DMS153 treated with DMSO at 0.1 percent for 48 hours (cell line): ENCODE data around the gene ADM.

Source experiments
- DNase-seq: peaks from one replicate; lab custom pipeline; 2025; ENCODE audit not compliant: unreplicated experiment; lab: John Stamatoyannopoulos, UW

Gene ADM

GRCh38 chr11:10327254-10327653 lies 22.4 kb downstream of the ADM start:
- no peak for DNase-seq

DNA sequence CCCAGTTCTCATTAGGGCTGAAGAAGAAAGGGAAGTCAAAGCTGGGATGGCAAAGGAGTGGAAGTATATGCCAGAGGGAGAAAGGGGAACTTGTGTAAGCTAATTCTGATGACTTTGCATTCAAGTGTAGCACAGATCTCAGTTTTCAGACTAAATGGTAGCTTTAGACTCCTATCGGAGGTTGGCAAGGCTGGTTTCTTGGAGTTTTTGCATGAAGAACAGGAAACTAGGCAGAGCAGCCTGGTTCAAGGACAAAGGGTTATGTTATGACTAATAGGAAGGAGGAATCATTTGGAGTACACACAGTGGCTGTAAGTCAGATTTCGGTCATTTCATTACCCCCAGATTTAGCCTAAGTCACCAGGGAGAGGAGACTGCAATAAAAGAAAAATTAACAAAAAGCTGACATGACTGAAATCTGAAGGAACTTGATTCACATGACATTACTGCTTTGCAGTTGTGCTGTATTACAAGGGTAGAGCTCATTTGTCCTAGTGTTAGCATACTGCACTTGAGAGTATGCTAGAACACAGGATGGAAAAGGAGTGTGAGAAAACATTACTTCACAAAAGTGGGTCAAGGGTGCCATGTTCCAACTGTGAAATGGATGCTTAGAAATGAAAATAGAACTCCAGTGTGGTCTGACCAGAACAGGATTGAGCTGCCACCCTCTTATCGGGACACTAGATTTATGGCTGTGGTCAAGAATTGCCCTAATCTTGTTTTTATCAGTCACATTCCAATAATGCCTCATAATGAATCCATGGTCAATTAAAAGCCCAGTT lies 23.6 kb downstream of the ADM start:
- no peak for DNase-seq

GRCh38 chr11:10329356-10329755 lies 24.5 kb downstream of the ADM start:
- DNase-seq = no peak

GRCh38 chr11:10329935-10330334 lies 25.1 kb downstream of the ADM start:
- no peak for DNase-seq

- DNase-seq = no peak
Measured at GRCh38 chr11:10331548-10332289, 26.8 kb downstream of the ADM start.

GRCh38 chr11:10333490-10333889 lies 28.6 kb downstream of the ADM start:
- no peak for DNase-seq

DNA sequence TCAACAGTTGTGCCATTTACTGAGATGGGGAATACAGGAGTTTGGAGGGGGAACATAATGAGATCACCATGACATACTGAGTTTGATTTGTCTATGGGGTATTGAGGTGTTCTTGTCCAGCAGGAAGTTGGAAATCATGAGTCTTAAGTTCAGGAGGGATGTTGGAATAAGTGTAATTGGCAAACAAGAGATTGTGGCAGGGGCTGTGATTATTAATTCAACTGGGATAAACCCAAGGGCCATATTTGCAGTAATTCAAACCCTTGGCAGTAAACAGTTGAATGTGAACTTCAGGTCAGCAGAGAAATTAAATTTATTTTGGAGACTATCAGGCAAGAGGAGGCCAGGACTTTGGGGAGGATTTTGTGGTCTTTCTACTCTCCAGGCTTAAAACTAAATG lies 33.4 kb downstream of the ADM start:
- no peak for DNase-seq

DNA sequence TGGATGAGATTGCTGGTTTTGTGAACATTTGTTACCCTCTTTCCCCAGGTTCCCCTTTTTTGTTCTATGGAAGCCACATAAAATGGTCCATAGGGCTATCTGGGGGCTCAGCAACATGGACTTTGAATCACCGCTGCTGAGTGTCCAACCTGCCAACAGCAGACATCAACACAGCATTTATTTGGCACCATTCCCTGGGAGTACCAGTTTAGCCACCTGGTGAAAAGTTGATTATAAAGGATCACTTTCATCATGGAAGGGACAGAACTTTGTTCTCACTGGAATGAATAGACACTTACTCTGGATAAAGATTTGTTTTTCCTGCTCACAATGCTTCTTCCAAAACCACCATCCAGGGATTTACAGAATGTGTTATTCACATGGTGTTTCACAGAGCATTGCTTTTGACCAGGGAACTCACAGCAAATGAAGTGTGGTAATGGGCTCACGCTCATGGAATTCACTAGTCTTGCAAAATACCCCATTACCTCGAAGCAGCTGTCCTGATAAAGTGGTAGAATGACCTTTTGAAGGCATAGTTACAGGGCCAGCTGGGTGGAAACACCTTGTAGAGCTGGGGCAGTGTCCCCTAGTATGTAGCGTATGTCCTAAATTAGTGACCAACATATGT lies 43.9 kb downstream of the ADM start:
- no peak for DNase-seq

- no peak for DNase-seq
Measured at GRCh38 chr11:10349281-10349665, 44.4 kb downstream of the ADM start.

GRCh38 chr11:10349806-10350205 lies 44.9 kb downstream of the ADM start:
- peak; percentile 58 for DNase-seq

DNA sequence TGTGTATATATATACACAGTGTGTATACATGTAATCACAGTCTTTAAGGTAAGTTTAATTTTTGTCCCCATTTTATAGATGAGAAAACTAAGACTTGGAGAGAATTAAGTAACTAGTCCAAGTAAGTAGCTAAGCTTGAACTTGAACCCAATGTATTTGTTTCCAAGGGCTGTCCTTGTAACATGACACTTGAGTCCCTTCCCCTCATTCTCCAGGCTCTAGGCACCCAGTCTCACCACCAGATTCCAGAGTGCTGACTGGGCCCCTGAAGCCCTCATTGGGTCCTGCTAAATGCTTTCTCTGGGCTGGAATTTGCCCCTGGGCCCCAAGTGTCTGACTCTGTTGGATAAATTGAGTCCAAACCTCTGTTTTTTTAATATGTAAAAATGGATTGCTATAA lies 45.5 kb downstream of the ADM start:
- DNase-seq = no peak

DNA sequence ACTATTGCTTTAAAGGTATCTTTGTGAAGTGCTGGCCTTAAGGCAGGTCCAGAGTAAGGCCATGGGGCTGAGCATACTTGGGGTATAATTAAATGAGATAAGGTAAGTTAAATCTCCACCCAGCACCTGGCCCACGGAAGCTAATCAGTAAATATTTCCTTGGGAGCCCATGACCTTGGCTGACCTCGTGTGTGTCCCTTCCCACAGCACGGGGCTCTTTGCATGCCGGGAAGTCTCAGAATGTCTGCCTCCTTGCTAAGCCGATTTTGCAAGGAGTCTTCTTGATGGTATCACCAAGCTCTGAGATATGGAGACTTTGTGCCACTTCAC lies 46.5 kb downstream of the ADM start:
- no peak for DNase-seq

- DNase-seq = peak; percentile 92
Measured at GRCh38 chr11:10351765-10352641, 47.1 kb downstream of the ADM start.

- no peak for DNase-seq
Measured at GRCh38 chr11:10352921-10353550, 48.2 kb downstream of the ADM start.

GRCh38 chr11:10354389-10354788 lies 49.5 kb downstream of the ADM start:
- DNase-seq = no peak

DNA sequence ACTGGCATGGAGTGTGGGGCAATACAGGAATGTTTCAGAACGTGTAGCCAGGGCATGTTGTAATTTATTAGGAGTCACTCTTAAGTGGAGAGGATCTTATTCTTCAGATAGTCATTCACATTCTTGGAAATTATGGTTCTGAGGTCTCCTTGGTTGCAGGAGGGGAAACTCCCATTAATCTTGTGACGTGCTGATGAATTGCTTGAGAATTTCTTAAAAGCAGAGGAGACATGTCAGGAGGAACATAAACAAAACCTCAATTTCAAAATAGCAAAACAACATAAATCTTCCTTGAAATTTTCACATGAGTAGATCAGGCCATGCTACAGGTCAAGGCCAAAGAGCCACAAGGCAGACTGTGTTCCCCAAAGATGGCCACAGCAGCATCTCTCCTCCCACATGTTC lies 50.4 kb downstream of the ADM start:
- DNase-seq = no peak

DNA sequence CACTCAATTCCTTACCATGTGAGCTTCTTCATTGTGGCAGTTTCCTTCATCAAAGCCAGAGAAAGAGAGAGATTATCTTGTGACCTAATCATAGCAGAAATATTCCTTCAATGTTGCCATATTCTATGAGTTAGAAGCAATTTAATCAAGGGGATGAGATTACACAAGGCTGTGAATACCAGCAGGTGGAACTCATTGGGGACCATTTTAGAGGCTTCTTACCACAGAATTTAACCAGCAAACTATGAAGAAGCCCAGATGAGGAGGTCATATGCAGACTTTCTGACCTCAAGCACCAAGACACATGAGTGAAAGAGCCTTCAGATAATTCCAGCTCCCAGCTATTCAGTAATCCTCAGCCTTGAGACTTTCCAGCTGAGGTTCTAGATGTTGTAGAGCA lies 51.3 kb downstream of the ADM start:
- no peak for DNase-seq
